ENCODE data around the gene COL9A1.

DNA sequence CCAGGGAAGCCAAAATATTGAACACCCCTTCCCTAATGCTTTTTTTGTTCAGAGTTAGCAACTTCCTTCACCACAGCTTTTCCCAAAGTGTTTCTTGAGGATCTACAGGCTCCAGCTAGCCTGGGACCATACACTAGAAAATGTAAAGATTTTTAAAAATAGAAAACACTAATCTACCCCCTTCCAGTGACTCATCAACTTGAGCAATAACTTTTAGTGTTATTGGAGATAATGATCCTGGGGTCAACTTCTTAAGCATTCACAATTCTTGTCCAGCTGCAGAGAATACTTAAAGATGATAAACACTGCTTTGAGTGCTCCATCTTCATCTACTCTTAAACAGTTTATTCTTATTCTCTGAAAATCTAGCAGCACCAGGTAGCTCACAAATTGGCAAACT is 131.6 kb downstream of the COL9A1 start:
- TF ChIP-seq CTCF (IDR thresholded peaks at IDR 0.05) (no peak), EP300 (IDR thresholded peaks at IDR 0.05) (no peak), POLR2AphosphoS5 (IDR thresholded peaks at IDR 0.05) (no peak)
